ENCODE results near the gene CIDEB.

The CIDEB gene

GRCh38 chr14:24258119-24258518 is 49.7 kb downstream of the CIDEB start:
- no peak for TF ChIP-seq CTCF (IDR thresholded peaks at IDR 0.05; ENCODE audit: borderline replicate concordance, insufficient read depth, low read depth, low read length)
- no peak overlapping the region for H3K4me3 ChIP-seq (ENCODE audit: low read depth, low read length)

GRCh38 chr14:24256960-24257359 is 50.8 kb downstream of the CIDEB start:
- no peak for TF ChIP-seq CTCF (IDR thresholded peaks at IDR 0.05; ENCODE audit: borderline replicate concordance, insufficient read depth, low read depth, low read length)

GRCh38 chr14:24255931-24256711 is 51.7 kb downstream of the CIDEB start:
- H3K4me3 ChIP-seq (ENCODE audit: low read depth, low read length), result no peak overlapping the region
- no peak for TF ChIP-seq CTCF (IDR thresholded peaks at IDR 0.05; ENCODE audit: borderline replicate concordance, insufficient read depth, low read depth, low read length)

More at GRCh38 chr14:24256960-24257359, 50.8 kb downstream of the CIDEB start:
- H3K4me3 ChIP-seq (ENCODE audit: low read depth, low read length), result no peak overlapping the region

- no peak for TF ChIP-seq CTCF (IDR thresholded peaks at IDR 0.05; ENCODE audit: borderline replicate concordance, insufficient read depth, low read depth, low read length)
These were observed 52.3 kb downstream of the CIDEB start for GRCh38 chr14:24255438-24255837.

More at GRCh38 chr14:24255438-24255837, 52.3 kb downstream of the CIDEB start:
- H3K4me3 ChIP-seq (ENCODE audit: low read depth, low read length), result no peak overlapping the region

Measured in GM12875 (cell line).